HEK293 (cell line): ENCODE data around the gene FUT4.

Experiments
- MZF1 ChIP-seq: fragments of 450-650 bp; formaldehyde crosslinking; IDR thresholded peaks from 2 replicates; pipeline ENCODE4 v1.5.1; 2017; ENCODE audit warnings: missing biosample characterization, missing genetic modification characterization, borderline replicate concordance
- SETDB1 ChIP-seq: IDR thresholded peaks from one replicate; pipeline ENCODE4 v1.6.1; 2017; ENCODE audit warnings: mild to moderate bottlenecking, low read length, moderate library complexity, mixed read lengths; ENCODE audit not compliant: insufficient read length
- ZNF530 ChIP-seq: fragments of 450-650 bp; formaldehyde crosslinking; IDR thresholded peaks from 2 replicates; pipeline ENCODE4 v1.5.1; 2016; ENCODE audit warnings: low read depth, missing biosample characterization, missing genetic modification characterization
- ZNF548 ChIP-seq: fragments of 450-650 bp; formaldehyde crosslinking; IDR thresholded peaks from 2 replicates; pipeline ENCODE4 v1.5.1; 2016; ENCODE audit warnings: missing biosample characterization, missing genetic modification characterization
- TF ChIP-seq, protein P1 (sequence below): fragments of 450-650 bp; formaldehyde crosslinking; IDR thresholded peaks from 2 replicates; pipeline ENCODE4 v1.5.1; 2016; ENCODE audit warnings: missing biosample characterization, missing genetic modification characterization
- TF ChIP-seq, protein P2 (sequence below): sonication (generic); formaldehyde crosslinking; IDR thresholded peaks from 2 replicates; pipeline ENCODE4 v1.8.1; 2022; ENCODE audit warnings: mild to moderate bottlenecking, moderate library complexity, missing genetic modification reagents
- TF ChIP-seq, protein P3 (sequence below): fragments of 450-650 bp; formaldehyde crosslinking; IDR thresholded peaks from 2 replicates; pipeline ENCODE4 v1.5.1; 2016; ENCODE audit warnings: missing biosample characterization, missing genetic modification characterization
- TF ChIP-seq, protein P4 (sequence below): fragments of 450-650 bp; formaldehyde crosslinking; IDR thresholded peaks from 2 replicates; pipeline ENCODE4 v1.5.1; 2016; ENCODE audit warnings: missing biosample characterization, missing genetic modification characterization
- TF ChIP-seq, protein P5 (sequence below): fragments of 450-650 bp; formaldehyde crosslinking; IDR thresholded peaks from 2 replicates; pipeline ENCODE4 v1.5.1; 2016; ENCODE audit warnings: missing biosample characterization, missing genetic modification characterization, low read depth

DNA sequence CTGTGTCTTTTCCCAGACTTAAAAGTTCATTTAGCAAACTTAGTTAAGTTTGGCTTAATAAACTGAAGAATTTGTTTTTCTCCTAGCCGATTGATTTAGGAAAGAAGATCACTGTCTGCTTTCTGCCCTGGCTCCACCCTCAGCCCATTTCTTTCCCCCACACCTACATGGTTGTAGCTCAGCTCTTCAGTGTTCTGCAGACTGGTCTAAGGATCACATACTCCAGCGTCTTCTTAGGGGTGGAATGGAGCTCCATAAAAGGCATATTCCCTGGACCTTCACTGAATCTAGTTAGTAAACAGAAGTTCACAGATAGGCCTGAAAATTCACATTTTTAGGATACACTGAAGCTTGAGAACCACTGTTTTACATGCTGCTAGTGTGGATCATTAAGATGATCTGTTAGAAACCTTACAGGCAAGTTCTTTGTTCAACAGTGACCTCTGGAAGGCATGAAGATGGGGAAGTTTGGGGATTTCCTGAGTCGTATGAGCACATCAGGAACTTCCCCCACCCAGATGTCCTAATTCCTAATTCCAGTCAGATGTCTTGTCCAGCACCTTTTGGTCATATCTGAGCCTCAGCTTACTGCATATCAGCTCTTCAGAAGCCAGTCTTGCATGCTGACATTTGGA lies 40.3 kb downstream of the FUT4 start:
- TF ChIP-seq, protein P1, sequence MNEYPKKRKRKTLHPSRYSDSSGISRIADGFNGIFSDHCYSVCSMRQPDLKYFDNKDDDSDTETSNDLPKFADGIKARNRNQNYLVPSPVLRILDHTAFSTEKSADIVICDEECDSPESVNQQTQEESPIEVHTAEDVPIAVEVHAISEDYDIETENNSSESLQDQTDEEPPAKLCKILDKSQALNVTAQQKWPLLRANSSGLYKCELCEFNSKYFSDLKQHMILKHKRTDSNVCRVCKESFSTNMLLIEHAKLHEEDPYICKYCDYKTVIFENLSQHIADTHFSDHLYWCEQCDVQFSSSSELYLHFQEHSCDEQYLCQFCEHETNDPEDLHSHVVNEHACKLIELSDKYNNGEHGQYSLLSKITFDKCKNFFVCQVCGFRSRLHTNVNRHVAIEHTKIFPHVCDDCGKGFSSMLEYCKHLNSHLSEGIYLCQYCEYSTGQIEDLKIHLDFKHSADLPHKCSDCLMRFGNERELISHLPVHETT: no peak
- TF ChIP-seq, protein P2, sequence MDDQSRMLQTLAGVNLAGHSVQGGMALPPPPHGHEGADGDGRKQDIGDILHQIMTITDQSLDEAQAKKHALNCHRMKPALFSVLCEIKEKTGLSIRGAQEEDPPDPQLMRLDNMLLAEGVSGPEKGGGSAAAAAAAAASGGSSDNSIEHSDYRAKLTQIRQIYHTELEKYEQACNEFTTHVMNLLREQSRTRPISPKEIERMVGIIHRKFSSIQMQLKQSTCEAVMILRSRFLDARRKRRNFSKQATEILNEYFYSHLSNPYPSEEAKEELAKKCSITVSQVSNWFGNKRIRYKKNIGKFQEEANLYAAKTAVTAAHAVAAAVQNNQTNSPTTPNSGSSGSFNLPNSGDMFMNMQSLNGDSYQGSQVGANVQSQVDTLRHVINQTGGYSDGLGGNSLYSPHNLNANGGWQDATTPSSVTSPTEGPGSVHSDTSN: no peak
- TF ChIP-seq, protein P3, sequence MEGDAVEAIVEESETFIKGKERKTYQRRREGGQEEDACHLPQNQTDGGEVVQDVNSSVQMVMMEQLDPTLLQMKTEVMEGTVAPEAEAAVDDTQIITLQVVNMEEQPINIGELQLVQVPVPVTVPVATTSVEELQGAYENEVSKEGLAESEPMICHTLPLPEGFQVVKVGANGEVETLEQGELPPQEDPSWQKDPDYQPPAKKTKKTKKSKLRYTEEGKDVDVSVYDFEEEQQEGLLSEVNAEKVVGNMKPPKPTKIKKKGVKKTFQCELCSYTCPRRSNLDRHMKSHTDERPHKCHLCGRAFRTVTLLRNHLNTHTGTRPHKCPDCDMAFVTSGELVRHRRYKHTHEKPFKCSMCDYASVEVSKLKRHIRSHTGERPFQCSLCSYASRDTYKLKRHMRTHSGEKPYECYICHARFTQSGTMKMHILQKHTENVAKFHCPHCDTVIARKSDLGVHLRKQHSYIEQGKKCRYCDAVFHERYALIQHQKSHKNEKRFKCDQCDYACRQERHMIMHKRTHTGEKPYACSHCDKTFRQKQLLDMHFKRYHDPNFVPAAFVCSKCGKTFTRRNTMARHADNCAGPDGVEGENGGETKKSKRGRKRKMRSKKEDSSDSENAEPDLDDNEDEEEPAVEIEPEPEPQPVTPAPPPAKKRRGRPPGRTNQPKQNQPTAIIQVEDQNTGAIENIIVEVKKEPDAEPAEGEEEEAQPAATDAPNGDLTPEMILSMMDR (tag by site-specific recombination): no peak
- TF ChIP-seq MZF1 (tag by site-specific recombination) (no peak), ZNF548 (tag by site-specific recombination) (no peak), SETDB1 (no peak), ZNF530 (tag by site-specific recombination) (no peak)
- TF ChIP-seq, protein P4, sequence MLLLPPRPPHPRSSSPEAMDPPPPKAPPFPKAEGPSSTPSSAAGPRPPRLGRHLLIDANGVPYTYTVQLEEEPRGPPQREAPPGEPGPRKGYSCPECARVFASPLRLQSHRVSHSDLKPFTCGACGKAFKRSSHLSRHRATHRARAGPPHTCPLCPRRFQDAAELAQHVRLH: no peak
- TF ChIP-seq, protein P5, sequence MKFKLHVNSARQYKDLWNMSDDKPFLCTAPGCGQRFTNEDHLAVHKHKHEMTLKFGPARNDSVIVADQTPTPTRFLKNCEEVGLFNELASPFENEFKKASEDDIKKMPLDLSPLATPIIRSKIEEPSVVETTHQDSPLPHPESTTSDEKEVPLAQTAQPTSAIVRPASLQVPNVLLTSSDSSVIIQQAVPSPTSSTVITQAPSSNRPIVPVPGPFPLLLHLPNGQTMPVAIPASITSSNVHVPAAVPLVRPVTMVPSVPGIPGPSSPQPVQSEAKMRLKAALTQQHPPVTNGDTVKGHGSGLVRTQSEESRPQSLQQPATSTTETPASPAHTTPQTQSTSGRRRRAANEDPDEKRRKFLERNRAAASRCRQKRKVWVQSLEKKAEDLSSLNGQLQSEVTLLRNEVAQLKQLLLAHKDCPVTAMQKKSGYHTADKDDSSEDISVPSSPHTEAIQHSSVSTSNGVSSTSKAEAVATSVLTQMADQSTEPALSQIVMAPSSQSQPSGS (tag by site-specific recombination): no peak
